Right lobe of liver (tissue), 4 donors: ENCODE results near the gene AMMECR1L.

Experiments
- POLR2A ChIP-seq: fragments of 450-650 bp; IDR thresholded peaks from one replicate; pipeline ENCODE4 v1.6.1; 2017; ENCODE audit warnings: antibody characterized with exemption, mild to moderate bottlenecking
- TF ChIP-seq, protein P1 (sequence below), 4 donors: fragments of 200-600 bp in 3 of 4; fragments of 450-650 bp in 1 of 4; IDR thresholded peaks; one replicate each; pipeline versions ENCODE4 v1.5.1 to v1.8.0; 2016 to 2022; ENCODE audit warnings: antibody characterized with exemption in 4 of 4, mild to moderate bottlenecking in 2 of 4
- donor health status: DM: no; HTN: no; CAD: no.
- donor health status: DM: no; HTN: no; CAD: no.
- donor health status: DM: no; HTN: yes; CAD: no.

DNA sequence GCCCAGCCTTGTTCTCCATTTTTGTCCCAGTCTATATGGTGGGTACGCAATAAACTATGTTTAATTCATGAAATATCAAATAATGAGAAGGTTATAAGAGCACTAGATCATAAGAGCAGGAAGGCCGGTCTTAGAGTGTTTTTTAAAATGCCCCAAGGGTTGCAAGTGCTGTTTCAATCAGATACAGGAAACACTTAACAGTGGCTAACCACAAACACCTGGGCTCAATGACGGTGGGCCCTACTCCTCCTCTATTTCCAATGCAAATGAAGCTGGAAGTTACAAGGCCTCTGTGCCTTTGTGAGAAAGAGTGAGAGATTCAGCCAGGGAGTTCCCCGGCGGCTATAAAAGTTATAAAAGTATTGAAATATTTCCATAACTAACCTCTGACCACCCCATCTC is 55.9 kb downstream of the AMMECR1L start:
- no peak for TF ChIP-seq POLR2A
- TF ChIP-seq, protein P1, sequence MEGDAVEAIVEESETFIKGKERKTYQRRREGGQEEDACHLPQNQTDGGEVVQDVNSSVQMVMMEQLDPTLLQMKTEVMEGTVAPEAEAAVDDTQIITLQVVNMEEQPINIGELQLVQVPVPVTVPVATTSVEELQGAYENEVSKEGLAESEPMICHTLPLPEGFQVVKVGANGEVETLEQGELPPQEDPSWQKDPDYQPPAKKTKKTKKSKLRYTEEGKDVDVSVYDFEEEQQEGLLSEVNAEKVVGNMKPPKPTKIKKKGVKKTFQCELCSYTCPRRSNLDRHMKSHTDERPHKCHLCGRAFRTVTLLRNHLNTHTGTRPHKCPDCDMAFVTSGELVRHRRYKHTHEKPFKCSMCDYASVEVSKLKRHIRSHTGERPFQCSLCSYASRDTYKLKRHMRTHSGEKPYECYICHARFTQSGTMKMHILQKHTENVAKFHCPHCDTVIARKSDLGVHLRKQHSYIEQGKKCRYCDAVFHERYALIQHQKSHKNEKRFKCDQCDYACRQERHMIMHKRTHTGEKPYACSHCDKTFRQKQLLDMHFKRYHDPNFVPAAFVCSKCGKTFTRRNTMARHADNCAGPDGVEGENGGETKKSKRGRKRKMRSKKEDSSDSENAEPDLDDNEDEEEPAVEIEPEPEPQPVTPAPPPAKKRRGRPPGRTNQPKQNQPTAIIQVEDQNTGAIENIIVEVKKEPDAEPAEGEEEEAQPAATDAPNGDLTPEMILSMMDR (IDR thresholded peaks at IDR 0.05) = no peak
